Gastroesophageal sphincter (tissue), 4 donors: Measurements from ENCODE around the gene ANKRD23. TPM values are rescaled to one million over a fixed set of nuclear protein-coding genes. Genes with fewer than 3 reads are reported as not detected.

Experiments
- ATAC-seq: fragments of 150-250 bp; one replicate; pipeline ENCODE4 v1.9.1; 2016; ENCODE audit warnings: mild to moderate bottlenecking, moderate library complexity
- H3K27ac ChIP-seq, 4 donors: fragments of 200-600 bp; sonication (generic) in 3 of 4; 1 replicate in 3 of 4; 2 replicates in 1 of 4; pipeline ENCODE4 v1.5.1; 2016 to 2019
- H3K27me3 ChIP-seq: fragments of 200-600 bp; sonication (generic); one replicate; pipeline ENCODE4 v1.5.1; 2019
- H3K36me3 ChIP-seq, 2 donors: fragments of 200-600 bp; sonication (generic); one replicate each; pipeline ENCODE4 v1.5.1; 2019; ENCODE audit warnings: control low read depth in 1 of 2
- H3K4me1 ChIP-seq, 3 donors: fragments of 200-600 bp; sonication (generic); 1 replicate in 2 of 3; 2 replicates in 1 of 3; pipeline ENCODE4 v1.5.1; 2016 to 2019; ENCODE audit warnings: control low read depth in 2 of 3
- H3K4me3 ChIP-seq, 2 donors: fragments of 200-600 bp; sonication (generic); one replicate each; pipeline ENCODE4 v1.5.1; 2019; ENCODE audit warnings: mild to moderate bottlenecking in 1 of 2, moderate library complexity in 1 of 2
- H3K9me3 ChIP-seq, 3 donors: fragments of 200-600 bp; sonication (generic); one replicate each; pipeline ENCODE4 v1.5.1; 2017 to 2019; ENCODE audit warnings: control low read depth in 2 of 3
- EP300 ChIP-seq: sonication (generic); formaldehyde crosslinking; IDR thresholded peaks from one replicate; pipeline ENCODE4 v1.6.1; 2017; ENCODE audit warnings: antibody characterized with exemption, mild to moderate bottlenecking
- POLR2A ChIP-seq, 2 donors: fragments of 450-650 bp; IDR thresholded peaks; one replicate each; pipeline ENCODE4 v1.6.1; 2017; ENCODE audit warnings: antibody characterized with exemption in 2 of 2, mild to moderate bottlenecking in 2 of 2, moderate library complexity in 1 of 2
- POLR2AphosphoS5 ChIP-seq: sonication (generic); formaldehyde crosslinking; IDR thresholded peaks from one replicate; pipeline ENCODE4 v1.6.1; 2017; ENCODE audit warnings: antibody characterized with exemption
- WGBS, 2 donors: methylation state at CpG; one replicate each; pipeline ENCODE4 v1.1.5; 2018; ENCODE audit warnings: low coverage in 1 of 2; 5-methylcytosine and 5-hydroxymethylcytosine counted together
- total RNA-seq, 4 donors: library from RNA; depleted of rRNA; stranded (reverse); fragments of >200 nt; gene quantifications; one replicate each; pipeline ENCODE4 v1.1.0, GENCODE V29; 2016
- TF ChIP-seq, protein P1 (sequence below), 4 experiments: fragments of 200-600 bp in 2 of 4; fragments of 450-650 bp in 2 of 4; sonication (generic) in 1 of 4; IDR thresholded peaks; one replicate each; pipeline ENCODE4 v1.5.1; 2017 to 2019; ENCODE audit warnings: antibody characterized with exemption in 4 of 4, mild to moderate bottlenecking in 2 of 4, moderate library complexity in 2 of 4

The ANKRD23 gene
- total RNA-seq, 4 donors from 2014 or later, result 1.2 to 4.9 (median 3.1) TPM

DNA sequence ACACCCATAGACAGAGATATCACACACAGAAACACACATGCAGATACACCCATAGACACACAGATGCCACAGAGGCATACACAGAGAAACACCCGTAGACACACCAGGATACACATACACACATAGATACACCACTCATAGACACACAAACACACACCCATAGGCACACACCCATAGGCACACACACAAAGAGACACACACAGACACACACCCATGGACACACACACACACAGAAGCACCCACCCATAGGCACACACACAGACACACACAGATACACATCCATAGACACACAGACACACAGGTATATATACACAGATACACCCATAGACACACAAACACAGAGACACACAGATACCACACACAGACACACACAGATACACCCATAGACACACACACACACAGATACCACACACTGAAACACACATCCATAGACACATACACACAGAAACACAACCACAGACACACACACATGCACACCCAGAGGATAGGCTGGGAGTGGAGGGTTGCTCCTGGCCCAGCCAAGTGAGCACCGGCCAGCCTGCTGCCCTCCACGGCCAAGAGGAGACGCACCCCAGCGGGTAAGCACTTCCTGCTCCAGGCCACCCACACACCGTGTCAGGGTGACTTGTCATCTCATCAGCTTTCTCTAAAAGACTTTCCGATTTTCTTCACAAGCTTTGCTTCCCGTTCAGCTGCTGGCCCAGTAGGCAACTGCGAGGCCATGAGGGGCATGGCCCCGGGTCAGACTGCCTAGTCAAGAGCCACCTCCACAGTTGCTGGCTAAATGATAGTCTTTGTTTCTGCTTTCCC is 41.8 kb downstream of the ANKRD23 start:
- TF ChIP-seq POLR2A (IDR thresholded peaks at IDR 0.05) (no peak), EP300 (no peak), POLR2AphosphoS5 (no peak)
- TF ChIP-seq, protein P1, sequence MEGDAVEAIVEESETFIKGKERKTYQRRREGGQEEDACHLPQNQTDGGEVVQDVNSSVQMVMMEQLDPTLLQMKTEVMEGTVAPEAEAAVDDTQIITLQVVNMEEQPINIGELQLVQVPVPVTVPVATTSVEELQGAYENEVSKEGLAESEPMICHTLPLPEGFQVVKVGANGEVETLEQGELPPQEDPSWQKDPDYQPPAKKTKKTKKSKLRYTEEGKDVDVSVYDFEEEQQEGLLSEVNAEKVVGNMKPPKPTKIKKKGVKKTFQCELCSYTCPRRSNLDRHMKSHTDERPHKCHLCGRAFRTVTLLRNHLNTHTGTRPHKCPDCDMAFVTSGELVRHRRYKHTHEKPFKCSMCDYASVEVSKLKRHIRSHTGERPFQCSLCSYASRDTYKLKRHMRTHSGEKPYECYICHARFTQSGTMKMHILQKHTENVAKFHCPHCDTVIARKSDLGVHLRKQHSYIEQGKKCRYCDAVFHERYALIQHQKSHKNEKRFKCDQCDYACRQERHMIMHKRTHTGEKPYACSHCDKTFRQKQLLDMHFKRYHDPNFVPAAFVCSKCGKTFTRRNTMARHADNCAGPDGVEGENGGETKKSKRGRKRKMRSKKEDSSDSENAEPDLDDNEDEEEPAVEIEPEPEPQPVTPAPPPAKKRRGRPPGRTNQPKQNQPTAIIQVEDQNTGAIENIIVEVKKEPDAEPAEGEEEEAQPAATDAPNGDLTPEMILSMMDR (IDR thresholded peaks at IDR 0.05), result no peak
- WGBS, 2 donors, result 80 to 100% methylated on average over 1 to 4 of the region's 10 CpGs
- ATAC-seq, result no peak
- H3K36me3 ChIP-seq, result peaks cover 0 to 56% of the 10 kb centered on the region in 2 donors
- H3K4me1 ChIP-seq, result peaks cover 0 to 9% (median 0%) of the 10 kb centered on the region in 3 donors
- no peak overlapping the region for H3K4me3 ChIP-seq
- H3K27ac ChIP-seq, result no peak overlapping the region
- H3K9me3 ChIP-seq, result no peaks in the 10 kb centered on the region
- no peaks in the 10 kb centered on the region for H3K27me3 ChIP-seq

DNA sequence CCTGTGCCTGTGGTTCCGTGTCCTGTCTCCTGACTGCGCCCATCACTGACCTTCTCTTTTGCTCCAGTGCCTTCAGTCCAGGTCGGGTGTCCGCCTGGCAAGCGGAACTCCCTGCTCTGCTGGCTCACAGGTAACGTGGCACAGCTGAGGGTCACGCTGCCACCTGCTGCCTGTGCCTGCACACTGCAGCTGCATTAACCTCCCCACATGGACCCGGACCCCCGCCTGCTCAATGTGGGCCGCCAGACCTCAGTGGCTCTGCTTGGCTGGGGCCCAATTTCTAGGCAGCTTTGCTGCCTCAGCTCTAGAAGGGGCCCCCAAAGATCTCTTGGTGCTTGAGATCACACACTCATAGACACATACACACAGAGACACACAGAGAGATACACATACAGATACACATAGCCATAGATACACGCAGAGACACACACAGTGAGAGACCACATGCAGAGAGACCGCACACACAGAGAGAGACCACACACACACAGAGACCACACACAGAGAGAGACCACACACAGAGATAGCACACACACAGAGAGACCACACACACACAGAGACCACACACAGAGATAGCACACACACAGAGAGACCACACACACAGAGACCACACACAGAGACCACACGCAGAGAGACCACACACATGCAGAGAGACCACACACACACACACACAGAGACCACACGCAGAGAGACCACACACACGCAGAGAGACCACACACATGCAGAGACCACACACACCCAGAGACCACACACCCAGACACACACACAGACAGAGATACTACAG is 42.6 kb downstream of the ANKRD23 start:
- WGBS, 2 donors, result 17 to 50% methylated on average over 2 to 4 of the region's 15 CpGs
- peak; percentile 86 for ATAC-seq
- H3K4me3 ChIP-seq, result no peak overlapping the region
- no peaks in the 10 kb centered on the region for H3K27me3 ChIP-seq
- TF ChIP-seq POLR2AphosphoS5 (peak; percentile 39), POLR2A (IDR thresholded peaks at IDR 0.05) (no peak)
- TF ChIP-seq, protein P1 (IDR thresholded peaks at IDR 0.05), result peak in 3 of 4 experiments; percentile 81 to 93 (median 85)
- H3K36me3 ChIP-seq, result peaks cover 0 to 59% of the 10 kb centered on the region in 2 donors
- peaks cover 0 to 9% (median 0%) of the 10 kb centered on the region in 3 donors for H3K4me1 ChIP-seq
- no peak overlapping the region for H3K27ac ChIP-seq
- H3K9me3 ChIP-seq, result no peaks in the 10 kb centered on the region

DNA sequence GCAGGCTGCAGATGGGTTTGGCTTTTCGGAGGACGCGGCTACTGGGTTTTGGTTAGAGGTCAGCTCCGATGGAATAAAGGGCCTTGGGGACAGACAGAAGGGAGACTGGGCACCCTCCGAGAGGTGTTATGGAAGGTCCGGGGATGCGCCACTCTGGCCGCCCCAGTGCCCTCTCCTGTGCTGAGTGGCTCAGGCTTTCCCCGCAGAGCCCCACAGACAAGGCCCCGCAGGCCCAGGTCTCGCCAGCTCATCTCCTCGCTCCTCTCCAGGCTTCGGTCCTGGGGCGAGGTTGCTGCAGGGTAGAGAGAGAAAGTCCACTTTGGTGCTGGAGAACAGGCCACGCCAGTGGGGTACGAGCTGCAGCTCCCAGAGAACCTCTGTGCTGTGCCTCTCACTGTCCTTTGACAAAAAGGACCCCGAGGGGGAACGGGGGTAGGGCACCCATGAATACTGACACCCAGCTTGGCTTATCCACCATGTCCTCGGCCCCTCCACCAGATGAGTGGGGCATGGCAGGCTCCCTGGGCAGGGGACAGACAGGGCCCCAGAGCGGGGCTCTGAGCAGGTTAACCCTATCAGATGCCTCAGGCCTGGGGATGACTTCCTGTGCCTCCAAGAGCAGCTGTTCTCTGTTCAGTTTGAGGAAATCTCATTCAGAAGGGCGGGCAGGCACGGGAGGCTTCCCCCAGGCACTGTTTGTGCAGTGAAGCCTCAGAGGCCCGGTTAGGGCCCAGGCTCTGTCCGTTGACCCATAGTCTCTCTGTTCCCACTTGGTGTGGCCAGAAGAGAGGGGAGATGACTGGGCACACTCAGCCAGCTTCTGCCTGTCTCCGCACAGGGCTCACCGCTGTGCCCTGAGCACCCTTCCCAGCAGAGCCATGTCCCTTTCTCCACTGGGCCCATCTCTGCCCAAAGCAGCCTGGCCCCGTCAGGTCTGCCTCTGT is 43.5 kb downstream of the ANKRD23 start:
- no peaks in the 10 kb centered on the region for H3K27me3 ChIP-seq
- H3K36me3 ChIP-seq, result peaks cover 0 to 59% of the 10 kb centered on the region in 2 donors
- peaks cover 0 to 9% (median 0%) of the 10 kb centered on the region in 3 donors for H3K4me1 ChIP-seq
- no peak overlapping the region for H3K27ac ChIP-seq
- ATAC-seq, result no peak
- no peak for TF ChIP-seq POLR2A (IDR thresholded peaks at IDR 0.05)
- TF ChIP-seq POLR2AphosphoS5, result no peak
- no peak for TF ChIP-seq EP300
- 83 to 100% methylated on average over 2 to 5 of the region's 27 CpGs for WGBS, 2 donors
- H3K4me3 ChIP-seq, result no peak overlapping the region
- H3K9me3 ChIP-seq, result no peaks in the 10 kb centered on the region

DNA sequence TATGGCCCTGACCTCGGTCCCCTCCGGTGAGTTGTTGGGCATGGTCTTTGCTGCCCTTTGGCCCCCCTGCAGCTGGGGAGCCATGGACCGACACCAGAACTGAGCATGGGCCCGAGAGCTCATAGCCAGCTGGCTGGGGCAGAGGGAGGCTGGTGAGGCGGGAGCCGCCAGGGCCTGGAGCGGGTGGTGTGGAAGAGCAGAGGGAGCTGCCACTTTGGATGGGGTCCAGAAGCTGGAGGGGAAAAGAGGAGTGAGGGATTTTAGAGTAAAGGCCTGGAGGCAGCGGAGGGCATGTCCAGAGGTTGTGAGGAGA is 44.2 kb downstream of the ANKRD23 start:
- H3K36me3 ChIP-seq, result peaks cover 0 to 57% of the 10 kb centered on the region in 2 donors
- 80 to 88% methylated on average over 1 to 5 of the region's 8 CpGs for WGBS, 2 donors

More for the DNA sequence above, 44.2 kb downstream of the ANKRD23 start:
- H3K27me3 ChIP-seq, result no peaks in the 10 kb centered on the region
- no peak overlapping the region for H3K4me3 ChIP-seq
- peaks cover 0 to 9% (median 0%) of the 10 kb centered on the region in 3 donors for H3K4me1 ChIP-seq
- ATAC-seq, result no peak
- no peak for TF ChIP-seq EP300
- no peak for TF ChIP-seq POLR2AphosphoS5
- no peak for TF ChIP-seq POLR2A (IDR thresholded peaks at IDR 0.05)
- TF ChIP-seq, protein P1 (IDR thresholded peaks at IDR 0.05), result no peak
- H3K27ac ChIP-seq, result no peak overlapping the region
- H3K9me3 ChIP-seq, result no peaks in the 10 kb centered on the region
